Measurements from ENCODE around the gene SPECC1.

Gene SPECC1

DNA sequence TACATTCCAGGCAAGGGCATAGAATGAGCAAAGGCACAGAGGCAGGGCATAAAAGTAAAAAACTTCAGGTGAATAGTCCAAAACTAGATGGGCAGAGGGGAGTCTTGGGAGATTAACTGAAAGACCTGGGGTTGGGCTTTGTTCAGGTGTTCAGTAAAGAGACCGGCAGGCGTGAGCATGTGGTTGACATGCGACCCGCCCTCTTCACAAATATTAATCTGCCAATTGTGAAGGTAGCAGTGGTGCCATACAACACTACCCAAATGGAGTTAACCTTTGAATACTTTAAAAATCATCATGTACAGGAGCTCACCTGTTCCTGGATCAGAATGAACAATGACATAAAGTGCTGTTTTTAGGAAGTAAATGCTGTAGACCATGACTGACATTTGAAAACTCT lies 232.7 kb downstream of the SPECC1 start:
- no peak for DNase-seq (ENCODE audit: low read depth)
- H3K4me3 ChIP-seq (ENCODE audit: low read length), result no peak overlapping the region
- TF ChIP-seq CTCF (IDR thresholded peaks at IDR 0.05; ENCODE audit: insufficient read depth, low read depth, low read length, missing control alignments), result no peak

DNA sequence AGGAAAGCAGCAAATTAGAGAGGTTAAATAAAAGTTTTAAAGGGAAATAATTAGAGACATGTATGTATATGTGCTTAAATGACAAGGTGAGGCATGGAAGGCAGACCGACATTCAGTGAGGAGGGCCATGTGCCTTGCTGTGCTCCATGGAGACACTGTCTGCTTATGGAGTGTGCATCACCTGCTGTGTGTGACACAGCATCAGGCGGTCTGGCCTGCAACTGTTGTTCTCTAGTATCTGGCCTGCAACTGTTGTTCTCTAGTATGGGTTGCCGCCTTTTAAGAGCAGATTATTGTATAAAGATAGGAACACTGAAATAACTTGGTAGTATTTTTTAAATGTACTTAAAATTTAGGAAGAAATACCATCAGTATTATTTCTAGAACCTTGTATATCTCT lies 233.1 kb downstream of the SPECC1 start:
- no peak for DNase-seq (ENCODE audit: low read depth)
- TF ChIP-seq CTCF (IDR thresholded peaks at IDR 0.05; ENCODE audit: insufficient read depth, low read depth, low read length, missing control alignments), result no peak
- no peak overlapping the region for H3K4me3 ChIP-seq (ENCODE audit: low read length)

- no peak overlapping the region for H3K4me3 ChIP-seq (ENCODE audit: low read length)
- no peak for DNase-seq (ENCODE audit: low read depth)
- no peak for TF ChIP-seq CTCF (IDR thresholded peaks at IDR 0.05; ENCODE audit: insufficient read depth, low read depth, low read length, missing control alignments)
Measured at GRCh38 chr17:20243524-20243923, 234.4 kb downstream of the SPECC1 start.

GRCh38 chr17:20244671-20245070 lies 235.5 kb downstream of the SPECC1 start:
- no peak overlapping the region for H3K4me3 ChIP-seq (ENCODE audit: low read length)
- peak; percentile 17 for DNase-seq (ENCODE audit: low read depth)
- no peak for TF ChIP-seq CTCF (IDR thresholded peaks at IDR 0.05; ENCODE audit: insufficient read depth, low read depth, low read length, missing control alignments)

GRCh38 chr17:20246692-20247091 lies 237.5 kb downstream of the SPECC1 start:
- H3K4me3 ChIP-seq (ENCODE audit: low read length), result no peak overlapping the region
- no peak for DNase-seq (ENCODE audit: low read depth)
- no peak for TF ChIP-seq CTCF (IDR thresholded peaks at IDR 0.05; ENCODE audit: insufficient read depth, low read depth, low read length, missing control alignments)

GRCh38 chr17:20253323-20253722 lies 244.2 kb downstream of the SPECC1 start:
- DNase-seq (ENCODE audit: low read depth), result no peak
- H3K4me3 ChIP-seq (ENCODE audit: low read length), result no peak overlapping the region
- no peak for TF ChIP-seq CTCF (IDR thresholded peaks at IDR 0.05; ENCODE audit: insufficient read depth, low read depth, low read length, missing control alignments)

DNA sequence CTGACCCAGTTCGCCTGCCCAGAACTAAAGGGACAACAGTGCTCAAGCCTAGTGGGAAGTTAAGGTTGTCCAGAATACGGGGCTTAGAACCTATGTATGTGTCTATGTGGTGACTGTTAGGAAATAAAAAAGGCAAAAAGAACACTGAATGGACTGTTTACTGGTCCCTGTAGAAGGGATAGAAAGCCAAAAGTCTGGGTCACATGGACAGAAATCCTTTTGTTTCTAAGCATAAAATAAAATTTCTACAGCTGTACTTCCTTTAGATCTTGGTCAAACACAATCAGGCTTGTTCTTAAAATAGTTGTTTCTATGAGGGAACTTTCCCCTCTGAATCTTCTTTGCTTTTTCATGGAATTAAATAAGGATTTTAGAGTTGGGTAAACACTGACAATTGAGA lies 245.4 kb downstream of the SPECC1 start:
- TF ChIP-seq CTCF (IDR thresholded peaks at IDR 0.05; ENCODE audit: insufficient read depth, low read depth, low read length, missing control alignments), result no peak
- DNase-seq (ENCODE audit: low read depth), result no peak
- no peak overlapping the region for H3K4me3 ChIP-seq (ENCODE audit: low read length)

Data from epithelial cell of esophagus (primary cell).